ENCODE results near the gene NKD2.
"Not testable (repeated sequence)": the region's sequence is repeated elsewhere in the genome, so short reads cannot be mapped to it uniquely, and the experiment has no call there.

NKD2 gene

GRCh38 chr5:1014781-1015221 lies 6.2 kb downstream of the NKD2 start:
- DNase-seq, result no peak

GRCh38 chr5:1015507-1015906 lies 6.9 kb downstream of the NKD2 start:
- DNase-seq, result no peak

GRCh38 chr5:1016036-1016435 lies 7.4 kb downstream of the NKD2 start:
- DNase-seq, result no peak

GRCh38 chr5:1016476-1016875 lies 7.9 kb downstream of the NKD2 start:
- DNase-seq, result no peak

GRCh38 chr5:1017056-1017455 lies 8.5 kb downstream of the NKD2 start:
- no peak for DNase-seq

- no peak for DNase-seq
These were observed 9.3 kb downstream of the NKD2 start for GRCh38 chr5:1017691-1018455.

GRCh38 chr5:1018596-1018995 lies 10.0 kb downstream of the NKD2 start:
- no peak for DNase-seq

- DNase-seq, result no peak
These were observed 10.7 kb downstream of the NKD2 start for GRCh38 chr5:1019001-1019905.

GRCh38 chr5:1020452-1020961 lies 11.9 kb downstream of the NKD2 start:
- no peak for DNase-seq

- no peak for DNase-seq
These were observed 12.8 kb downstream of the NKD2 start for GRCh38 chr5:1021136-1021968.

- not testable (repeated sequence) for DNase-seq
These were observed 13.4 kb downstream of the NKD2 start for GRCh38 chr5:1021969-1022336.

GRCh38 chr5:1026700-1027621 lies 18.4 kb downstream of the NKD2 start:
- DNase-seq, result no peak

- no peak for DNase-seq
These were observed 19.2 kb downstream of the NKD2 start for GRCh38 chr5:1027631-1028441.

GRCh38 chr5:1028481-1029281 lies 20.1 kb downstream of the NKD2 start:
- no peak for DNase-seq

- DNase-seq, result no peak
These were observed 20.8 kb downstream of the NKD2 start for GRCh38 chr5:1029282-1029944.

- no peak for DNase-seq
These were observed 21.5 kb downstream of the NKD2 start for GRCh38 chr5:1029945-1030625.

GRCh38 chr5:1030801-1031271 lies 22.2 kb downstream of the NKD2 start:
- no peak for DNase-seq

- no peak for DNase-seq
These were observed 22.8 kb downstream of the NKD2 start for GRCh38 chr5:1031306-1031959.

All from CD4-positive, alpha-beta T cell treated with Interleukin-1 beta for 1 hour (primary cell).